ENCODE measurements around the gene PLEKHA6. TPM values are rescaled to one million over a fixed set of nuclear protein-coding genes. Genes with fewer than 3 reads are reported as not detected.

The PLEKHA6 gene
- total RNA-seq, 6 experiments from 2014 or later, result 16.6 to 31.1 (median 22.1) TPM

GRCh38 chr1:204304067-204304466 is 55.7 kb downstream of the PLEKHA6 start:
- intact Hi-C loops (cut with DNase I), result no loop called here
- DNase-seq, result no peak
- ATAC-seq, result no peak
- H3K27ac ChIP-seq, result no peak overlapping the region
- no peak for TF ChIP-seq POLR2A (IDR thresholded peaks at IDR 0.05)
- no peak for TF ChIP-seq CTCF (IDR thresholded peaks at IDR 0.05)
- H3K27me3 ChIP-seq, result no peaks in the 10 kb centered on the region
- H3K4me1 ChIP-seq, result peaks cover 0 to 17% (median 8%) of the 10 kb centered on the region in 4 donors
- H3K9me3 ChIP-seq, result no peaks in the 10 kb centered on the region
- 70% methylated on average over 4 of the region's 4 CpGs for whole genome bisulfite sequencing (ENCODE audit: insufficient coverage, low coverage, low lambda C conversion rate, missing lambda C conversion rate)
- H3K4me3 ChIP-seq, result no peak overlapping the region
- H3K36me3 ChIP-seq, result no peaks in the 10 kb centered on the region

GRCh38 chr1:204302769-204303168 is 57.0 kb downstream of the PLEKHA6 start:
- no peak overlapping the region for H3K27ac ChIP-seq
- H3K4me3 ChIP-seq, result no peak overlapping the region
- H3K4me1 ChIP-seq, result peaks cover 0 to 10% (median 4%) of the 10 kb centered on the region in 4 donors
- intact Hi-C loops (cut with DNase I), result no loop called here
- WGBS (ENCODE audit: insufficient coverage, low coverage, low lambda C conversion rate, missing lambda C conversion rate), result 87% methylated on average over 3 of the region's 3 CpGs
- no peaks in the 10 kb centered on the region for H3K9me3 ChIP-seq
- no peaks in the 10 kb centered on the region for H3K27me3 ChIP-seq
- no peaks in the 10 kb centered on the region for H3K36me3 ChIP-seq
- TF ChIP-seq POLR2A (IDR thresholded peaks at IDR 0.05) (no peak), CTCF (IDR thresholded peaks at IDR 0.05) (no peak)
- ATAC-seq (no peak), DNase-seq (no peak)

DNA sequence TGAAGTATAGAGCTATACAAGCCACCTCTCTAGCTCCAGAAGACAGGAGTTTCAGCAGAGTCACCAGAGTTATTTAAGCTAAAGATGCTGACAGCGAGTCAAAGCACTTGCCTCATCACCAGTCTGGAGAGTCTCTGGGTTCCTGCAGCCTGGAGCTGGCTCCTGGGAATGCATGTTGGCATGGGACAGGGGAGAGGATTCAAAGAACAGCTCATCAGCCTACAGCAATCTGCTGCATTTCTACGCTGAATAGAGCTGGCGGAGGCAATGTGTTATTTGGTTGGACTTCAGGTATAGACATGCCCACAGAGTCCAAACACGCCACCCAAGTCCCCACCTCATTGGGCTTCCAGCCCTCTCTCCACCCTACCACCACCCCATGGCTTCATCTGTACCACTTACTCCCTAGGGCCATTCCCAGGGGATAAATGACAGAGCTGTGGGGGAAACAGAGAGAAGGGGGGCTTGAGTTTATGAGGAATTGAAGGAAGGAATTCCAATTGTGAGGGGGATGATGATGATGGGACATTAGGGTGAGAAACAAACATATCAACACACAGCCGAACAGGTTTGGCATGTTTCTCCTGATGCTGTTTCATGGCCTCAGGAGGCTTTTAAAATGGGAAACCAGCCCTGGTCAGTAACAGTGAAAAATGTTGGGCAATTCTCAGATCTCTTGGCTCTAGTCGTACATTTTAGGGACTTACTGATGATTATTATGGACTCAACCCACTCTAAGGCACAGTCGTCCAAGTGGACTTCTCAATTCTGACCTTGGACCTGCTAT is 58.4 kb downstream of the PLEKHA6 start:
- DNase-seq, result no peak
- 88% methylated on average over 1 of the region's 7 CpGs for WGBS (ENCODE audit: insufficient coverage, low coverage, low lambda C conversion rate, missing lambda C conversion rate)
- Histone ChIP-seq H3K4me3 (no peak overlapping the region), H3K4me1 (peaks cover 0 to 5% (median 0%) of the 10 kb centered on the region in 4 donors), H3K27ac (no peak overlapping the region), H3K36me3 (no peaks in the 10 kb centered on the region), H3K27me3 (no peaks in the 10 kb centered on the region), H3K9me3 (no peaks in the 10 kb centered on the region)
- TF ChIP-seq POLR2A (IDR thresholded peaks at IDR 0.05), result no peak
- TF ChIP-seq CTCF (IDR thresholded peaks at IDR 0.05), result no peak
- no peak for ATAC-seq
- intact Hi-C loops (cut with DNase I), result no loop called here

- Histone ChIP-seq H3K27me3 (no peaks in the 10 kb centered on the region), H3K4me1 (peaks cover 0 to 19% (median 6%) of the 10 kb centered on the region in 4 donors), H3K4me3 (no peak overlapping the region), H3K9me3 (no peaks in the 10 kb centered on the region), H3K36me3 (no peaks in the 10 kb centered on the region), H3K27ac (no peak overlapping the region)
- TF ChIP-seq CTCF (IDR thresholded peaks at IDR 0.05), result no peak
- WGBS (ENCODE audit: insufficient coverage, low coverage, low lambda C conversion rate, missing lambda C conversion rate), result 90% methylated on average over 1 of the region's 3 CpGs
- intact Hi-C loops (cut with DNase I), result no loop called here
- no peak for ATAC-seq
- DNase-seq, result no peak
Observed at GRCh38 chr1:204299814-204300365, 59.8 kb downstream of the PLEKHA6 start.

Data from right lobe of liver (tissue), 6 donors.